Fibroblast of lung (primary cell): Measurements from ENCODE around the gene ADRA2C.

Experiments used
- EZH2 ChIP-seq: IDR thresholded peaks from 2 replicates; pipeline ENCODE4 v1.5.1; 2012; ENCODE audit warnings: low read length, control low read depth, mild to moderate bottlenecking; ENCODE audit errors: missing control alignments
- TF ChIP-seq, protein P1 (sequence below), 2 donors: IDR thresholded peaks in 1 of 2; conservative IDR thresholded peaks in 1 of 2; 1 replicate in 1 of 2; 2 replicates in 1 of 2; pipeline ENCODE4 v1.5.1; 2011 to 2012; ENCODE audit warnings: low read length in 2 of 2, control low read depth in 1 of 2, inconsistent platforms in 1 of 2, low read depth in 1 of 2, mild to moderate bottlenecking in 1 of 2

- TF ChIP-seq, protein P1, sequence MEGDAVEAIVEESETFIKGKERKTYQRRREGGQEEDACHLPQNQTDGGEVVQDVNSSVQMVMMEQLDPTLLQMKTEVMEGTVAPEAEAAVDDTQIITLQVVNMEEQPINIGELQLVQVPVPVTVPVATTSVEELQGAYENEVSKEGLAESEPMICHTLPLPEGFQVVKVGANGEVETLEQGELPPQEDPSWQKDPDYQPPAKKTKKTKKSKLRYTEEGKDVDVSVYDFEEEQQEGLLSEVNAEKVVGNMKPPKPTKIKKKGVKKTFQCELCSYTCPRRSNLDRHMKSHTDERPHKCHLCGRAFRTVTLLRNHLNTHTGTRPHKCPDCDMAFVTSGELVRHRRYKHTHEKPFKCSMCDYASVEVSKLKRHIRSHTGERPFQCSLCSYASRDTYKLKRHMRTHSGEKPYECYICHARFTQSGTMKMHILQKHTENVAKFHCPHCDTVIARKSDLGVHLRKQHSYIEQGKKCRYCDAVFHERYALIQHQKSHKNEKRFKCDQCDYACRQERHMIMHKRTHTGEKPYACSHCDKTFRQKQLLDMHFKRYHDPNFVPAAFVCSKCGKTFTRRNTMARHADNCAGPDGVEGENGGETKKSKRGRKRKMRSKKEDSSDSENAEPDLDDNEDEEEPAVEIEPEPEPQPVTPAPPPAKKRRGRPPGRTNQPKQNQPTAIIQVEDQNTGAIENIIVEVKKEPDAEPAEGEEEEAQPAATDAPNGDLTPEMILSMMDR (conservative IDR thresholded peaks at IDR 0.05 in 1 of 2, IDR thresholded peaks at IDR 0.05 in 1 of 2; ENCODE audit: low read depth in 1 of 2, low read length in 2 of 2) = no peak
- TF ChIP-seq EZH2 = no peak
These were observed 29.9 kb upstream of the ADRA2C start for GRCh38 chr4:3736290-3736689.
